GM13977 (cell line): ENCODE measurements around the gene PLEKHG5.

Experiments used
- DNase-seq: peaks from one replicate; pipeline ENCODE4 v3.0.0; 2012; ENCODE audit warnings: low spot score
- CTCF ChIP-seq: IDR thresholded peaks from 2 replicates; pipeline ENCODE4 v1.5.1; 2012; ENCODE audit warnings: mild to moderate bottlenecking, control low read depth; ENCODE audit not compliant: insufficient read depth; ENCODE audit errors: extremely low read depth, missing control alignments
- in situ Hi-C: fragments of 300-500 bp; cut with MboI; formaldehyde crosslinking; loops from one replicate; pipeline ENCODE4 v1.12.0; 2022; ENCODE audit warnings: low sequenced_read_pairs, low pct_unique_long_range_greater_than_20kb, mixed read lengths, inconsistent platforms; ENCODE audit not compliant: unreplicated experiment

PLEKHG5 gene

GRCh38 chr1:6488602-6489382 lies 2.7 kb downstream of the PLEKHG5 start:
- in situ Hi-C loops = loop anchor here (25.0 kb wide), 1 partner anchor 724 kb away; no protein-coding TSS in a partner anchor
- TF ChIP-seq CTCF = no peak
- no peak for DNase-seq

GRCh38 chr1:6487804-6488484 lies 3.5 kb downstream of the PLEKHG5 start:
- no peak for TF ChIP-seq CTCF
- DNase-seq = no peak
- in situ Hi-C loops = loop anchor here (25.0 kb wide), 1 partner anchor 724 kb away; no protein-coding TSS in a partner anchor

- peak; percentile 92 for DNase-seq
- in situ Hi-C loops = loop anchor here (25.0 kb wide), 1 partner anchor 726 kb away; no protein-coding TSS in a partner anchor
- TF ChIP-seq CTCF = peak; percentile 92
These were observed 4.9 kb downstream of the PLEKHG5 start for GRCh38 chr1:6486433-6487011.

- no peak for TF ChIP-seq CTCF
- DNase-seq = peak; percentile 66
- in situ Hi-C loops = loop anchor here (25.0 kb wide), 1 partner anchor 727 kb away; no protein-coding TSS in a partner anchor
These were observed 6.0 kb downstream of the PLEKHG5 start for GRCh38 chr1:6485168-6486101.

- no peak for TF ChIP-seq CTCF
- in situ Hi-C loops = loop anchor here (25.0 kb wide), 1 partner anchor 728 kb away; no protein-coding TSS in a partner anchor
- DNase-seq = no peak
These were observed 6.7 kb downstream of the PLEKHG5 start for GRCh38 chr1:6484826-6485167.

- in situ Hi-C loops = loop anchor here (25.0 kb wide), 1 partner anchor 729 kb away; no protein-coding TSS in a partner anchor
- TF ChIP-seq CTCF = no peak
- DNase-seq = no peak
These were observed 7.7 kb downstream of the PLEKHG5 start for GRCh38 chr1:6483761-6484117.
